ENCODE measurements around the gene NAA38.

NAA38 gene

GRCh38 chr17:7850701-7851437, 6.5 kb downstream of the NAA38 start:
- TF ChIP-seq, protein P1, sequence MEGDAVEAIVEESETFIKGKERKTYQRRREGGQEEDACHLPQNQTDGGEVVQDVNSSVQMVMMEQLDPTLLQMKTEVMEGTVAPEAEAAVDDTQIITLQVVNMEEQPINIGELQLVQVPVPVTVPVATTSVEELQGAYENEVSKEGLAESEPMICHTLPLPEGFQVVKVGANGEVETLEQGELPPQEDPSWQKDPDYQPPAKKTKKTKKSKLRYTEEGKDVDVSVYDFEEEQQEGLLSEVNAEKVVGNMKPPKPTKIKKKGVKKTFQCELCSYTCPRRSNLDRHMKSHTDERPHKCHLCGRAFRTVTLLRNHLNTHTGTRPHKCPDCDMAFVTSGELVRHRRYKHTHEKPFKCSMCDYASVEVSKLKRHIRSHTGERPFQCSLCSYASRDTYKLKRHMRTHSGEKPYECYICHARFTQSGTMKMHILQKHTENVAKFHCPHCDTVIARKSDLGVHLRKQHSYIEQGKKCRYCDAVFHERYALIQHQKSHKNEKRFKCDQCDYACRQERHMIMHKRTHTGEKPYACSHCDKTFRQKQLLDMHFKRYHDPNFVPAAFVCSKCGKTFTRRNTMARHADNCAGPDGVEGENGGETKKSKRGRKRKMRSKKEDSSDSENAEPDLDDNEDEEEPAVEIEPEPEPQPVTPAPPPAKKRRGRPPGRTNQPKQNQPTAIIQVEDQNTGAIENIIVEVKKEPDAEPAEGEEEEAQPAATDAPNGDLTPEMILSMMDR (IDR thresholded peaks at IDR 0.05; ENCODE audit: low read depth, low read length, missing control alignments): no peak
- DNase-seq (ENCODE audit: low read depth): no peak
- peak overlapping the region; percentile 53 for H3K4me3 ChIP-seq (ENCODE audit: low read depth, low read length)

DNA sequence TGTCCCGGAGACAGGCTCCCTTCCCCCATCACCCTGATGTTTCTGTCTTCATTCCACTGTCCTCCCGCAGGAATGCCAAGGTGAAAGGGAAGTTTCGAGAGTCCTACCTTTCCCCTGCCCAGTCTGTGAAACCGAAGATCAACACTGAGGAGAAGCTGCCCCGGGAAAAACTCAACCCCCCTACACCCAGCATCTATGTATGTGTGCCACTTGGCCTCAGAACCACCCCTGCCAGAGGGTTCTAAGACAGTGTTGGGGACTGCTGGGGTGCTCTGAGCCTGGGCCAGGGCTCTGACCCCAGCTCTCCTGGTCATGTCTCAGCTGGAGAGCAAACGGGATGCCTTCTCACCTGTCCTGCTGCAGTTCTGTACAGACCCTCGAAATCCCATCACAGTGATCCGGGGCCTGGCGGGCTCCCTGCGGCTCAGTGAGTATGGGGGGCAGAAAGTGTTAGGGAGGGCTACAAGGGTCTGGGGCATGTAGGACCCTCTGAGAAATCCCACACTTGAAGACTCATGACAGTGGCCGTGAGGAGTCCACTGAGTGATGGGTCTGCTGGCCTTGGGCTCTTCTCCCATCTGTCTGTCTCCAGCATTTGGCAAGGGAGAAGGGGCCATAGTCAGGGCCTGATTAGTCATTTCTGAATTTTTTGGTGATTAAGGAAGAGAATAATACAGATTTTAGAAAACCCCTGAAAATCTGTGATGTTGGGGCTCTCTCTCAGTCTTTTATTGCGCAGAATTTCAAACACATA, 7.4 kb downstream of the NAA38 start:
- no peak for DNase-seq (ENCODE audit: low read depth)
- TF ChIP-seq, protein P1 (IDR thresholded peaks at IDR 0.05; ENCODE audit: low read depth, low read length, missing control alignments): no peak
- no peak overlapping the region for H3K4me3 ChIP-seq (ENCODE audit: low read depth, low read length)

DNA sequence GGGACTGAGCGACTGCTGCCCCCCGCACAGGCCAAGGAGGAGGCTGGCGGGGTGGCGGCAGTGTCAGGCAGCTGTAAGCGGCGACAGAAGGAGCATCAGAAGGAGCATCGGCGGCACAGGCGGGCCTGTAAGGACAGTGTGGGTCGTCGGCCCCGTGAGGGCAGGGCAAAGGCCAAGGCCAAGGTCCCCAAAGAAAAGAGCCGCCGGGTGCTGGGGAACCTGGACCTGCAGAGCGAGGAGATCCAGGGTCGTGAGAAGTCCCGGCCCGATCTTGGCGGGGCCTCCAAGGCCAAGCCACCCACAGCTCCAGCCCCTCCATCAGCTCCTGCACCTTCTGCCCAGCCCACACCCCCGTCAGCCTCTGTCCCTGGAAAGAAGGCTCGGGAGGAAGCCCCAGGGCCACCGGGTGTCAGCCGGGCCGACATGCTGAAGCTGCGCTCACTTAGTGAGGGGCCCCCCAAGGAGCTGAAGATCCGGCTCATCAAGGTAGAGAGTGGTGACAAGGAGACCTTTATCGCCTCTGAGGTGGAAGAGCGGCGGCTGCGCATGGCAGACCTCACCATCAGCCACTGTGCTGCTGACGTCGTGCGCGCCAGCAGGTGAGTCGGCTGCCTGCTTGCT, 8.1 kb downstream of the NAA38 start:
- no peak for DNase-seq (ENCODE audit: low read depth)
- no peak overlapping the region for H3K4me3 ChIP-seq (ENCODE audit: low read depth, low read length)
- TF ChIP-seq, protein P1 (IDR thresholded peaks at IDR 0.05; ENCODE audit: low read depth, low read length, missing control alignments): no peak

GRCh38 chr17:7848739-7849129, 8.6 kb downstream of the NAA38 start:
- H3K4me3 ChIP-seq (ENCODE audit: low read depth, low read length): no peak overlapping the region
- TF ChIP-seq, protein P1 (IDR thresholded peaks at IDR 0.05; ENCODE audit: low read depth, low read length, missing control alignments): no peak
- no peak for DNase-seq (ENCODE audit: low read depth)

- TF ChIP-seq, protein P1 (IDR thresholded peaks at IDR 0.05; ENCODE audit: low read depth, low read length, missing control alignments): no peak
- no peak overlapping the region for H3K4me3 ChIP-seq (ENCODE audit: low read depth, low read length)
- no peak for DNase-seq (ENCODE audit: low read depth)
Measured at GRCh38 chr17:7848131-7848579, 9.2 kb downstream of the NAA38 start.

- no peak overlapping the region for H3K4me3 ChIP-seq (ENCODE audit: low read depth, low read length)
- TF ChIP-seq, protein P1 (IDR thresholded peaks at IDR 0.05; ENCODE audit: low read depth, low read length, missing control alignments): no peak
- DNase-seq (ENCODE audit: low read depth): no peak
Measured at GRCh38 chr17:7846765-7847661, 10.3 kb downstream of the NAA38 start.
